Activated CD4-positive, CD25-positive, alpha-beta regulatory T cell (primary cell): ENCODE measurements around the gene HTT.

Experiments
- DNase-seq, 4 experiments: peaks; one replicate each; lab custom pipeline; 2025; lab: John Stamatoyannopoulos, UW

Gene HTT

DNA sequence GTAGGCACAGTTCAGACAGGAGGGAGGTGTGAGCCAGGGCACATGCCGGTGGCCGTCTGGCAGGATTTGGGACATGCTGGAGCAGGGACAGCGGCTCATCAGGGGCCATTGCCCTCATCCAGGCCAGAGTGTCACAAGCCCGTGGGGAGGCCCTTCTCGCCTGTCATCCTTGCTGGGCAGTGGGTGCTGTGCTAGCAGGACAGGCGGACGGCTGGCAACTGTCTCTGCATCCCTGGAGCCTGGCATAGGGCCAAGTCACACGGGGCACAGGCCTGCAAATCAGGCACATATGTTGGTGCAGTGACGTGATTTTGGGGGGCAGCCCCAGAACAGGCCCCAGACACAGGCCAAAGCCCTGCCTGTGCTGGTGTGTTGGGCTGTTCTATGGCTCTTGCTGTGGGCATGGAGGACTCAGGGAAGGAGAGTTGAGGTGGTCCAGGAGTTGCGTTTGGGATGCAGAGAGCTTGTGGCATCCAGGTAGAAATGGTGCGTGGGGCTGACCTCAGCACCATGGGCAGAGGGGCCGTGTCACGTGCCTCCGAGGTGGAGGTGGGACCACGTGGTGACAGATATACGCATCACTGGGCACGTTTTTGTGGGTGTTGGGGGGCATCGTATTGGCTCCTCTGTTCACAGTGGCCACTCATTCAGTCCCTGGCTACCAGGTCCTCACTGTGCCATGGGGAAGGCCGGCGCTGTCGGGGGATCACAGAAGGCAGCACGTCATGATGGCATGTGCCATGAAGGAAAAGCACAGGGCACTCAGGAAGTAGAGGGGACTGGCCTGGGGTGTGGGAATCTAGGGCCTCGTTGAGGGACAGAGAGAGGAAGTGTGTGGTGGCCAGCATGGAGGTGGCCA is 159.9 kb downstream of the HTT start:
- DNase-seq: no peak

- no peak for DNase-seq
Observed at GRCh38 chr4:3235030-3235345, 160.5 kb downstream of the HTT start.

DNA sequence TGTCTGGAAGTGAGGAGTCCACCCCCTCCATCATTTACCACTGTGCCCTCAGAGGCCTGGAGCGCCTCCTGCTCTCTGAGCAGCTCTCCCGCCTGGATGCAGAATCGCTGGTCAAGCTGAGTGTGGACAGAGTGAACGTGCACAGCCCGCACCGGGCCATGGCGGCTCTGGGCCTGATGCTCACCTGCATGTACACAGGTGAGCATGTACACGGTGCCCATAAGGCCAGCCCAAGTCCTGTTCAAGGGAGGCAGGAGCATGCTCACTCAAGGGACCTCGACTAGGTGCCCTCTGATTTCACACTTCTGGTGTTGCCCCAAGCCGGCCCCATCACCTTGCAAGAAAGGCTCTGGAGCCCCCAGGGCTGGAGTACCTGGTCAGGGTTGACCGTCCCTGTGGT is 161.1 kb downstream of the HTT start:
- DNase-seq: no peak

DNA sequence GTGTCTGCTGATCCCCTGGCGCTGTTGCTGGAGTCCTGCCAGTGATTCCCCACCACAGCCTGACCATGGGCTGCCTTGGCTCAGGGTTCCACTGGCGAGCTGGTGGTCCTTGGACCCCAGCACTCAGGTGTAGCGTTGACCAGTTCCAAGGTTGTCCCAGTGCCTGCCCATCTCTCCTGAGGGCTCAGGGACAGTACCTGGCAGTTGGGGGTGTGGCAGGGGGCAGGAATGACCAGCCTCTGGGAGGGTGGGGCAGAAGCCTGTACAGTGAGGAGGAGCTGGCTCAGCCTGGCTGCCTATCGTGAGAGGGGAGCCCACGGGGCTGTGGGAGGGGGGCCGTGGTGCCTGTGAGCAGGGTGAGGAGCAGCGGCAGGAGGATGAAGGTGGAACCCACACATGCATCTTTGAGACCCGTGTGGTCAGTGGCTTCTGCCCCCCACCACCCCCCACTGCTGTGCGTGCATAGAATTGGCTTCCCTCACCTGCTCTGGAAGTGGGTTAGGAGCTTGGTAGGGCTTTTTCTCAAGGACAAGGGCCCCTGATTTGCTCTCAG is 161.9 kb downstream of the HTT start:
- no peak for DNase-seq

- no peak for DNase-seq
Observed at GRCh38 chr4:3237266-3237665, 162.8 kb downstream of the HTT start.

GRCh38 chr4:3237712-3238560 is 163.5 kb downstream of the HTT start:
- no peak for DNase-seq

DNA sequence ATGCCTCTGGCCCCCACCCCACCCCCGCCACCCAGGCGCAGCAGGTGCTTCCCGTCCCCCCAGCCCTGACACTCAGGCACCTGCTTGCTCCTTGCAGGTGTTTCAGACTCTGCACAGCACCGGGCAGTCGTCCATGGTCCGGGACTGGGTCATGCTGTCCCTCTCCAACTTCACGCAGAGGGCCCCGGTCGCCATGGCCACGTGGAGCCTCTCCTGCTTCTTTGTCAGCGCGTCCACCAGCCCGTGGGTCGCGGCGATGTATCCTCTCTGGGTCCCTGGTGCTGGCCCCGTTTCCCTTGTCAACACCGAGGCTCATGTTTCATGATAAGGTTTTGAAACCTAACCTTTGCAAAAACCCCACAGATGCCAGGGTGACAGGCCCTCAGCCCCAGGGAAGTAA is 164.2 kb downstream of the HTT start:
- DNase-seq: no peak

DNA sequence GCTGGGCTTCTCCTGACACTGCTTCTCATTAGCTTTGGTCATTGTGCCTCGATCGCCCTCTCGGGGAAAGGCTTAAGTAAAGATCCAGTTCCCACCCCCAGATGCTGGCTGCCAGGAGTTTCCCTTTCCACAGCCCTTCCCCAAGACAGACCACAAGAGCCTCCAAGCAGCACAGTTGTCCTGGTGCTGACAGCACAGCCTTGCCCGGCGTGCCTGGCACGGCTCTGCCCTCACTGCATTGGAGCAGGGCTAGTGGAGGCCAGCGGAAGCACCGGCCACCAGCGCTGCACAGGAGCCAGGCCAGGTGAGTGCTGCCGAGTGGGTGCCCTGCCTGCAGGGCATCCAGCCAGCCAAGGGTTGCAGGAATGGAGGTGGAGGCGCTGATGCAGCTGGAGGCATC is 164.8 kb downstream of the HTT start:
- no peak for DNase-seq

DNA sequence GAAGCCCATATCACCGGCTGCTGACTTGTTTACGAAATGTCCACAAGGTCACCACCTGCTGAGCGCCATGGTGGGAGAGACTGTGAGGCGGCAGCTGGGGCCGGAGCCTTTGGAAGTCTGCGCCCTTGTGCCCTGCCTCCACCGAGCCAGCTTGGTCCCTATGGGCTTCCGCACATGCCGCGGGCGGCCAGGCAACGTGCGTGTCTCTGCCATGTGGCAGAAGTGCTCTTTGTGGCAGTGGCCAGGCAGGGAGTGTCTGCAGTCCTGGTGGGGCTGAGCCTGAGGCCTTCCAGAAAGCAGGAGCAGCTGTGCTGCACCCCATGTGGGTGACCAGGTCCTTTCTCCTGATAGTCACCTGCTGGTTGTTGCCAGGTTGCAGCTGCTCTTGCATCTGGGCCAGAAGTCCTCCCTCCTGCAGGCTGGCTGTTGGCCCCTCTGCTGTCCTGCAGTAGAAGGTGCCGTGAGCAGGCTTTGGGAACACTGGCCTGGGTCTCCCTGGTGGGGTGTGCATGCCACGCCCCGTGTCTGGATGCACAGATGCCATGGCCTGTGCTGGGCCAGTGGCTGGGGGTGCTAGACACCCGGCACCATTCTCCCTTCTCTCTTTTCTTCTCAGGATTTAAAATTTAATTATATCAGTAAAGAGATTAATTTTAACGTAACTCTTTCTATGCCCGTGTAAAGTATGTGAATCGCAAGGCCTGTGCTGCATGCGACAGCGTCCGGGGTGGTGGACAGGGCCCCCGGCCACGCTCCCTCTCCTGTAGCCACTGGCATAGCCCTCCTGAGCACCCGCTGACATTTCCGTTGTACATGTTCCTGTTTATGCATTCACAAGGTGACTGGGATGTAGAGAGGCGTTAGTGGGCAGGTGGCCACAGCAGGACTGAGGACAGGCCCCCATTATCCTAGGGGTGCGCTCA is 165.8 kb downstream of the HTT start:
- no peak for DNase-seq

DNA sequence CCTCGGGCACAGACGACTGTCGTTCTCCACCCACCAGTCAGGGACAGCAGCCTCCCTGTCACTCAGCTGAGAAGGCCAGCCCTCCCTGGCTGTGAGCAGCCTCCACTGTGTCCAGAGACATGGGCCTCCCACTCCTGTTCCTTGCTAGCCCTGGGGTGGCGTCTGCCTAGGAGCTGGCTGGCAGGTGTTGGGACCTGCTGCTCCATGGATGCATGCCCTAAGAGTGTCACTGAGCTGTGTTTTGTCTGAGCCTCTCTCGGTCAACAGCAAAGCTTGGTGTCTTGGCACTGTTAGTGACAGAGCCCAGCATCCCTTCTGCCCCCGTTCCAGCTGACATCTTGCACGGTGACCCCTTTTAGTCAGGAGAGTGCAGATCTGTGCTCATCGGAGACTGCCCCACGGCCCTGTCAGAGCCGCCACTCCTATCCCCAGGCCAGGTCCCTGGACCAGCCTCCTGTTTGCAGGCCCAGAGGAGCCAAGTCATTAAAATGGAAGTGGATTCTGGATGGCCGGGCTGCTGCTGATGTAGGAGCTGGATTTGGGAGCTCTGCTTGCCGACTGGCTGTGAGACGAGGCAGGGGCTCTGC is 166.5 kb downstream of the HTT start:
- no peak for DNase-seq

- DNase-seq: no peak
Observed at GRCh38 chr4:3241898-3242524, 167.5 kb downstream of the HTT start.

DNA sequence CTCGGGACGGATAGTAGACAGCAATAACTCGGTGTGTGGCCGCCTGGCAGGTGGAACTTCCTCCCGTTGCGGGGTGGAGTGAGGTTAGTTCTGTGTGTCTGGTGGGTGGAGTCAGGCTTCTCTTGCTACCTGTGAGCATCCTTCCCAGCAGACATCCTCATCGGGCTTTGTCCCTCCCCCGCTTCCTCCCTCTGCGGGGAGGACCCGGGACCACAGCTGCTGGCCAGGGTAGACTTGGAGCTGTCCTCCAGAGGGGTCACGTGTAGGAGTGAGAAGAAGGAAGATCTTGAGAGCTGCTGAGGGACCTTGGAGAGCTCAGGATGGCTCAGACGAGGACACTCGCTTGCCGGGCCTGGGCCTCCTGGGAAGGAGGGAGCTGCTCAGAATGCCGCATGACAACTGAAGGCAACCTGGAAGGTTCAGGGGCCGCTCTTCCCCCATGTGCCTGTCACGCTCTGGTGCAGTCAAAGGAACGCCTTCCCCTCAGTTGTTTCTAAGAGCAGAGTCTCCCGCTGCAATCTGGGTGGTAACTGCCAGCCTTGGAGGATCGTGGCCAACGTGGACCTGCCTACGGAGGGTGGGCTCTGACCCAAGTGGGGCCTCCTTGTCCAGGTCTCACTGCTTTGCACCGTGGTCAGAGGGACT is 168.8 kb downstream of the HTT start:
- no peak for DNase-seq

GRCh38 chr4:3244002-3244401 is 169.5 kb downstream of the HTT start:
- DNase-seq: no peak

- DNase-seq: no peak
Observed at GRCh38 chr4:3244747-3245146, 170.3 kb downstream of the HTT start.

DNA sequence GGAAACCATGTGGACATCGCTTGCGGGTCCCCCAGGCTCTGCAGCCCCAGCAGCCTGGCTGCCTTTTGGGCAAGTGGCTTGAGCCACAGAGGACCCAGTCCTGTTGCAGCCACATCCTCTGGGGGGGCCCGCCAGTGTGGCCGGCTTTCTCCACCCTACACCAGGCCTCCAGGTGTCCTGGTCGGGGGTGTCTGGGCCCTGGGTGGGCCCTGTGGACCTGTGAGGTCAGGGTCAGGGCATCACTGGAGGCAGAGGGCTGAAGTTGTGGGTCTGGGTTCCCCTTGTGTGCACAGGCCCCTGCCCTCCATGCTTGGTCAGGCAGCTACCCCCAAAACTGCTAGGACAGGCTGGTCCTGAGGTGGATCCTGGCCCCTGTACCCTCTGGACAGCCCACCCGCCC is 171.2 kb downstream of the HTT start:
- no peak for DNase-seq

DNA sequence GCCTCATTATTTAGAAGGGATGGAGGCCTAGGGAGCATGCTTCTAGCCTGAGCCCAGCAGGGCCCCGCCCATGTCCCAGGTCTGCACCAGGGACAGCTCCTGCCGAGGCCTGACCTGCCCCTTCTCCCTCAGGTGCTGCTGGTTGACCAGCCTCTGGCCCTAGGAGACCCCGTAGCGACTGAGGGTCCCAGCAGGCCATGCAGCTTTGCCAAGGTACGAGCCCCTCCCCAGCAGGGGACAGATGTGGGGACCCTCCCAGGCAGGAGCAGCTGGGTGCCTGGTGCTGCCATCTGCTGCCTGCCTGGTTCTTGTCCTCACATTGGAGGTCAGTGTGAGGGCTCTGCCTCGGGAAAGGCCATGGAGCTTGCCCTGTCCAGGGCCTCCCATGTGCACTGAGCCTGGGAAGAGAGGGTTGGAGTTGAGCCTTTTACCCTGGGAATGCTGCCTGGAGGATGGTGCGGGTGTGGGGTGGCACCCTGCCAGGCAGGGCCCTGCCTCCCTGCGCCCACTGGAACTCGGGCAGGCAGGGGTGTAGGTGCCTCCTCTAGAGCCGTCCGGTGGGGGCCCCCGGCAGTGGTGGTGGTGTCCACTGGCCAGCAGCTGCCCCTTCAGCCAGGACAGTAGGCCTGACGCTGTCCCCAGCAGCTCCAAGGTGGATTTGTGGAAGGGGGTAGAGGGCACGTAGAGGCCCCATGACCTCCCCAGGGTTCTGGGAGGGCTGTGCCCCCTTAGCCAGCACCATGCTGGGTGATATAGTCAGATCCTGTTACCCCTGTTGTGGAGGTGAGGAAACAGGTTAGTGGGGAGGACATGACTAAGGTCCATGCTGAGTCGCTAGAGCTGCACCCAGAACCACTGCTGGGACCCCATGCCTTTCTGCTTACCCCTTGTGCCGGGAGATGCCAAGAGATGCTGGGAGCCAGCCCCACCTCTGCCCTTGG is 172.2 kb downstream of the HTT start:
- DNase-seq: no peak

- DNase-seq: no peak
Observed at GRCh38 chr4:3247399-3248177, 173.1 kb downstream of the HTT start.

DNA sequence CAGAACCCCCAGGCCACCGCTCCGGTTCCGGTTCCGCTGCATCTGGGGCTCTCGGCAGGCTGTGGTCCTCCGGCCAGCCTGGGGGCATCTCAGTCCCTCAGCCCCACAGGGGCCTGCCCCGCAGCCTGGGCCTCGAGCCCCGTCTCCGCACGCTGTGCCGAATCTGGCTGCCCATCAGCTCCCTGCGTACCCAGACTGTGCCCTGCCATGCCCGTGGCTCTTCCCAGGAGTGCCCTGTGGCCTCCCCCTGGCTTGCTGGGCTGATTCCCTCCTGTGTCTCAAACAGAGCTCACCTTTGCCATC is 173.6 kb downstream of the HTT start:
- DNase-seq: no peak
